Measurements from ENCODE around the gene BCO1.
A peak's percentile ranks its signal among the peaks of the same experiment; 100 is the strongest.

- TF ChIP-seq CTCF (IDR thresholded peaks at IDR 0.05) = peak; percentile 72
- no peak for TF ChIP-seq EZH2 (IDR thresholded peaks at IDR 0.05)
- TF ChIP-seq EZH2phosphoT487 (IDR thresholded peaks at IDR 0.05) = no peak
Observed at GRCh38 chr16:81204798-81205680, 33.5 kb upstream of the BCO1 start.

Measured in neural progenitor cell (in vitro differentiated cells).